Kidney epithelial cell (primary cell): ENCODE results near the gene SGTA. TPM values are rescaled to one million over a fixed set of nuclear protein-coding genes. Genes with fewer than 3 reads are reported as not detected.

Source experiments
- DNase-seq: peaks from one replicate; pipeline ENCODE4 v3.0.0-alpha.2; 2010; ENCODE audit warnings: low read depth
- H3K27me3 ChIP-seq: 2 replicates; pipeline ENCODE4 v1.6.0; 2011; ENCODE audit warnings: low read length; ENCODE audit not compliant: control insufficient read depth, insufficient read depth
- H3K36me3 ChIP-seq: 2 replicates; pipeline ENCODE4 v1.5.1; 2011; ENCODE audit warnings: low read length; ENCODE audit not compliant: control insufficient read depth, insufficient read depth
- H3K4me3 ChIP-seq: 2 replicates; pipeline ENCODE4 v1.5.1; 2011; ENCODE audit warnings: low read depth, mild to moderate bottlenecking, control low read depth, low read length
- CTCF ChIP-seq: IDR thresholded peaks from 2 replicates; pipeline ENCODE4 v1.5.1; 2011; ENCODE audit warnings: mild to moderate bottlenecking, moderate library complexity, low read length, control low read depth, inconsistent platforms; ENCODE audit not compliant: insufficient read depth, poor library complexity, severe bottlenecking
- total RNA-seq: library from RNA; depleted of rRNA; stranded (reverse); fragments of >200 nt; gene quantifications from 2 replicates; pipeline ENCODE4 v1.2.3, GENCODE V29; 2015

SGTA gene
- total RNA-seq, 1 donor from 2014 or later: 70.7 TPM

GRCh38 chr19:2806736-2807378 lies 23.8 kb upstream of the SGTA start:
- no peaks in the 10 kb centered on the region for H3K27me3 ChIP-seq
- no peak overlapping the region for H3K4me3 ChIP-seq
- no peak for DNase-seq
- no peaks in the 10 kb centered on the region for H3K36me3 ChIP-seq
- TF ChIP-seq CTCF: no peak

GRCh38 chr19:2805991-2806649 lies 23.0 kb upstream of the SGTA start:
- no peaks in the 10 kb centered on the region for H3K36me3 ChIP-seq
- no peak for TF ChIP-seq CTCF
- no peak for DNase-seq
- no peaks in the 10 kb centered on the region for H3K27me3 ChIP-seq
- no peak overlapping the region for H3K4me3 ChIP-seq

- Histone ChIP-seq H3K36me3 (no peaks in the 10 kb centered on the region), H3K4me3 (no peak overlapping the region), H3K27me3 (no peaks in the 10 kb centered on the region)
- DNase-seq: no peak
- TF ChIP-seq CTCF: no peak
These were observed 22.3 kb upstream of the SGTA start for GRCh38 chr19:2805261-2805900.

GRCh38 chr19:2804156-2805004 lies 21.3 kb upstream of the SGTA start:
- no peak for DNase-seq
- Histone ChIP-seq H3K4me3 (no peak overlapping the region), H3K36me3 (no peaks in the 10 kb centered on the region), H3K27me3 (no peaks in the 10 kb centered on the region)
- no peak for TF ChIP-seq CTCF

- no peak overlapping the region for H3K4me3 ChIP-seq
- DNase-seq: no peak
- TF ChIP-seq CTCF: no peak
- H3K36me3 ChIP-seq: no peaks in the 10 kb centered on the region
- no peaks in the 10 kb centered on the region for H3K27me3 ChIP-seq
These were observed 20.5 kb upstream of the SGTA start for GRCh38 chr19:2803486-2804155.
